ENCODE data around the gene NFAT5. TPM values are rescaled to one million over a fixed set of nuclear protein-coding genes. Genes with fewer than 3 reads are reported as not detected.
A peak's percentile ranks its signal among the peaks of the same experiment; 100 is the strongest.

NFAT5 gene
- total and polyA plus RNA-seq, 9 of the 15 experiments (the other 6 are each of a cell fraction or from before 2014, with no cell fraction given): 0.78 to 20.5 (median 12.4) TPM

DNA sequence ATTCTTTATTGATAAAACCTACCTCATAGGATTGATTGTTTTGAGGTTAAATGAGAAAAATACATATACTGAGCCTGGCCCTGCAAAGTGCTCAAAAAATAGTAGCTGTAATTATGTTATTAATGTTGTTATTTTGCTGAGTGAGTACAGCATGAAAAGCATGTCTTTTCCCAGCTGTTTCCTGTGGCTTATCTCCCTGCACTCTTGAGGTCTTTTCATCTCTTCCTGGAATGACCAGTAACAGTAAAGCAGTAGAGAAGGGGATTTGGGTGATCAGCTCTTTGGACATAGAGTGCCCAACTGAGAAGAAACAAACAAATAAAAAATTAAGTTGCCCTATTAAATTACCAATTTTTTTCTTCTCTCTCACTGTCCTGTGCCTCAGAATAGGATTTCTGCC lies 53.7 kb downstream of the NFAT5 start (continued):
- TF ChIP-seq REST (IDR thresholded peaks at IDR 0.05; ENCODE audit: borderline replicate concordance) (no peak), REST (CRISPR knock-in tag; IDR thresholded peaks at IDR 0.05; ENCODE audit: low read depth) (no peak), PCBP1 (IDR thresholded peaks at IDR 0.05; ENCODE audit: low read depth, low read length, poor library complexity, severe bottlenecking) (no peak), CEBPZ (IDR thresholded peaks at IDR 0.05; ENCODE audit: borderline replicate concordance, low read depth, low read length) (no peak), SMARCA4 (IDR thresholded peaks at IDR 0.05) (0 out of 2 replicates have a peak, but pooled peaks have one; percentile 53), TAF15 (IDR thresholded peaks at IDR 0.05; ENCODE audit: low read depth, low read length) (no peak), DPF2 (IDR thresholded peaks at IDR 0.05) (peak; percentile 65; the same call in 1 of the 2 replicates), PPARD (CRISPR knock-in tag; IDR thresholded peaks at IDR 0.05) (no peak), TCF7L2 (IDR thresholded peaks at IDR 0.05; ENCODE audit: low read depth, low read length) (no peak), ZNF212 (CRISPR knock-in tag; IDR thresholded peaks at IDR 0.05) (no peak), ZNF740 (CRISPR knock-in tag; IDR thresholded peaks at IDR 0.05) (no peak), ZNF740 (tag; IDR thresholded peaks at IDR 0.05) (no peak), HLTF (IDR thresholded peaks at IDR 0.05) (no peak), ZNF143 (CRISPR knock-in tag; IDR thresholded peaks at IDR 0.05) (no peak), NR4A1 (CRISPR knock-in tag; IDR thresholded peaks at IDR 0.05) (no peak), NR4A1 (tag; IDR thresholded peaks at IDR 0.05) (no peak), TCF3 (CRISPR knock-in tag; IDR thresholded peaks at IDR 0.05) (0 out of 2 replicates have a peak, but pooled peaks have one; percentile 28), PHF20 (IDR thresholded peaks at IDR 0.05; ENCODE audit: partially characterized antibody) (no peak), CSDE1 (IDR thresholded peaks at IDR 0.05) (no peak)

Data from K562 (cell line).